Endodermal cell (in vitro differentiated cells): ENCODE measurements around the gene MCF2L2. TPM values are rescaled to one million over a fixed set of nuclear protein-coding genes. Genes with fewer than 3 reads are reported as not detected.

Experiments used
- DNase-seq: peaks from one replicate; pipeline ENCODE4 v3.0.0-alpha.2; 2017
- H3K27ac ChIP-seq: 2 replicates; pipeline ENCODE4 v1.5.1; 2013; ENCODE audit warnings: mild to moderate bottlenecking, low read depth, low read length, moderate library complexity
- H3K27me3 ChIP-seq: 2 replicates; pipeline ENCODE4 v1.6.1; 2013; ENCODE audit warnings: mild to moderate bottlenecking, low read length, moderate library complexity; ENCODE audit not compliant: insufficient read depth, control insufficient read depth, poor library complexity, severe bottlenecking
- H3K36me3 ChIP-seq: 2 replicates; pipeline ENCODE4 v1.7.0; 2013; ENCODE audit warnings: mild to moderate bottlenecking, low read length, moderate library complexity; ENCODE audit not compliant: control insufficient read depth, insufficient read depth
- H3K4me1 ChIP-seq: one replicate; pipeline ENCODE4 v1.7.0; 2013; ENCODE audit warnings: low read length; ENCODE audit not compliant: control insufficient read depth, insufficient read depth
- H3K4me3 ChIP-seq: 2 replicates; pipeline ENCODE4 v1.5.1; 2013; ENCODE audit warnings: mild to moderate bottlenecking, low read length, moderate library complexity
- H3K9ac ChIP-seq: 2 replicates; pipeline ENCODE4 v1.6.1; 2013; ENCODE audit warnings: mild to moderate bottlenecking, low read length, moderate library complexity; ENCODE audit not compliant: poor library complexity, severe bottlenecking; ENCODE audit errors: extremely low read depth
- H3K9me3 ChIP-seq: 2 replicates; pipeline ENCODE4 v1.6.1; 2013; ENCODE audit warnings: mild to moderate bottlenecking, low read length, moderate library complexity; ENCODE audit not compliant: control insufficient read depth
- H3K27ac Mint-ChIP-seq: 2 replicates; pipeline ENCODE4 v1.8.0; 2020; ENCODE audit warnings: mixed read lengths
- H3K27me3 Mint-ChIP-seq: 2 replicates; pipeline ENCODE4 v1.8.0; 2021; ENCODE audit warnings: mild to moderate bottlenecking, mixed read lengths; ENCODE audit not compliant: insufficient read depth
- H3K36me3 Mint-ChIP-seq: 2 replicates; pipeline ENCODE4 v1.8.0; 2020; ENCODE audit warnings: low read depth, mixed read lengths
- H3K4me1 Mint-ChIP-seq: 2 replicates; pipeline ENCODE4 v1.8.0; 2020; ENCODE audit warnings: mixed read lengths
- H3K4me3 Mint-ChIP-seq: 2 replicates; pipeline ENCODE4 v1.8.0; 2020; ENCODE audit warnings: mild to moderate bottlenecking, moderate library complexity, mixed read lengths
- H3K9me3 Mint-ChIP-seq: 2 replicates; pipeline ENCODE4 v1.8.0; 2020; ENCODE audit warnings: mild to moderate bottlenecking, mixed read lengths
- WGBS, 2 experiments: methylation state at CpG; one replicate each; pipeline versions ENCODE4 v1.1.5 to v1.1.7; 2013; ENCODE audit warnings: missing lambda C conversion rate in 2 of 2, mixed read lengths in 1 of 2; ENCODE audit not compliant: insufficient coverage in 1 of 2, insufficient read length in 1 of 2; 5-methylcytosine and 5-hydroxymethylcytosine counted together
- total RNA-seq, 2 donors: library from RNA; stranded (reverse); fragmentation: NEBNext Ultra II Directional in 1 of 2; extraction: Animal tissue kit (Norgen Biotek cat#: 25700) in 1 of 2; gene quantifications; 2 replicates in 1 of 2; 3 replicates in 1 of 2; pipeline ENCODE4 v1.2.1, GENCODE V29; 2021
- TF ChIP-seq, protein P1 (sequence below): fragments of 200-600 bp; sonication (generic); conservative IDR thresholded peaks from 2 replicates; pipeline ENCODE4 v1.5.0; 2021; ENCODE audit warnings: antibody characterized with exemption, mild to moderate bottlenecking

MCF2L2 gene
- total RNA-seq, 2 donors from 2014 or later: 72.6 to 86.5 TPM

DNA sequence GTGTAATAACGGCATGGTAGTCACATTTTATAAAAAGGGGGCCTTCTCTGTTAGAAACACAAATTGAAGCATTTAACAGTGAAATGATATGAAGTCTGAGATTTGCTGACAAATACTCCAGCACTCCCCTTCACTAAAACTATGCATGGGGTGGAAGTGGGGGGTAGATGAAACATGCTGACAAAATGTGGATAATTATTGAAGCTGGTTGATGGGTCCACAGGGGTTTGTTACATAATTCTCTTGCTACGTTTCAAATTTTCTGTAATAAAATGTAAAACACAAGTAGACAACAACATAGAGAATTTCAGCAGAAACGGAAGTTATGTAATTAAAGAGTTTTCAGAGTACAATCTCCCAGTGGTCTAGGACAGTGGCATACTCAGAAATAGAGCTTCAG is 37.0 kb downstream of the MCF2L2 start:
- peaks cover 32% of the 10 kb centered on the region for H3K36me3 Mint-ChIP-seq
- TF ChIP-seq, protein P1, sequence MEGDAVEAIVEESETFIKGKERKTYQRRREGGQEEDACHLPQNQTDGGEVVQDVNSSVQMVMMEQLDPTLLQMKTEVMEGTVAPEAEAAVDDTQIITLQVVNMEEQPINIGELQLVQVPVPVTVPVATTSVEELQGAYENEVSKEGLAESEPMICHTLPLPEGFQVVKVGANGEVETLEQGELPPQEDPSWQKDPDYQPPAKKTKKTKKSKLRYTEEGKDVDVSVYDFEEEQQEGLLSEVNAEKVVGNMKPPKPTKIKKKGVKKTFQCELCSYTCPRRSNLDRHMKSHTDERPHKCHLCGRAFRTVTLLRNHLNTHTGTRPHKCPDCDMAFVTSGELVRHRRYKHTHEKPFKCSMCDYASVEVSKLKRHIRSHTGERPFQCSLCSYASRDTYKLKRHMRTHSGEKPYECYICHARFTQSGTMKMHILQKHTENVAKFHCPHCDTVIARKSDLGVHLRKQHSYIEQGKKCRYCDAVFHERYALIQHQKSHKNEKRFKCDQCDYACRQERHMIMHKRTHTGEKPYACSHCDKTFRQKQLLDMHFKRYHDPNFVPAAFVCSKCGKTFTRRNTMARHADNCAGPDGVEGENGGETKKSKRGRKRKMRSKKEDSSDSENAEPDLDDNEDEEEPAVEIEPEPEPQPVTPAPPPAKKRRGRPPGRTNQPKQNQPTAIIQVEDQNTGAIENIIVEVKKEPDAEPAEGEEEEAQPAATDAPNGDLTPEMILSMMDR: no peak
- Histone ChIP-seq H3K9me3 (no peaks in the 10 kb centered on the region), H3K4me3 (no peak overlapping the region), H3K4me1 (peaks cover 16% of the 10 kb centered on the region), H3K27ac (no peak overlapping the region), H3K9ac (no peak overlapping the region), H3K36me3 (peaks cover 81% of the 10 kb centered on the region), H3K27me3 (no peaks in the 10 kb centered on the region)
- no peak overlapping the region for H3K4me3 Mint-ChIP-seq
- WGBS, 2 experiments: 98 to 100% methylated on average over 1 to 3 of the region's 3 CpGs
- H3K4me1 Mint-ChIP-seq: peaks cover 60% of the 10 kb centered on the region
- no peaks in the 10 kb centered on the region for H3K27me3 Mint-ChIP-seq
- H3K9me3 Mint-ChIP-seq: no peaks in the 10 kb centered on the region
- DNase-seq: no peak
- no peak overlapping the region for H3K27ac Mint-ChIP-seq

DNA sequence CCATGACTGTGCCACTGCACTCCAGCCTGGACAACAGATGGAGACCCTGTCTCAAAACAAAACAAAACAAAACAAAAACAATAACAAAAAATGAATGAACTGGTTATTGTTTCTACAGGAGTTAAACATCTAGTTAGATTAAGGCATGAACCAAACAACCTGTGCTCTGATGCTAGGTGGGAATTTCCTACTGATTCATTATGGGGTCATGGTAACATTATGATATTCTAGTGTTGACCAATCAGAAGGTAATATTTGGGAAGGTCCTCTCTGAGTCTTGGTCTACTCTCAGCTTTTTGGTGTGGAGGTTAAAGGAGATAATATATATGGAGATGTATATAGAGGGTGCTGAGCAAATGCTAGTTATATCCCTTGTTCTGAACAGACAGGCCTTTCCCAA is 37.6 kb downstream of the MCF2L2 start:
- Histone ChIP-seq H3K9me3 (no peaks in the 10 kb centered on the region), H3K4me1 (peaks cover 21% of the 10 kb centered on the region), H3K9ac (no peak overlapping the region), H3K27ac (no peak overlapping the region), H3K4me3 (no peak overlapping the region), H3K36me3 (peaks cover 80% of the 10 kb centered on the region), H3K27me3 (no peaks in the 10 kb centered on the region)
- Mint-ChIP-seq H3K4me1 (peaks cover 63% of the 10 kb centered on the region), H3K27me3 (no peaks in the 10 kb centered on the region), H3K4me3 (no peak overlapping the region), H3K27ac (no peak overlapping the region), H3K9me3 (no peaks in the 10 kb centered on the region), H3K36me3 (peaks cover 29% of the 10 kb centered on the region)
- TF ChIP-seq, protein P1: no peak
- no peak for DNase-seq

DNA sequence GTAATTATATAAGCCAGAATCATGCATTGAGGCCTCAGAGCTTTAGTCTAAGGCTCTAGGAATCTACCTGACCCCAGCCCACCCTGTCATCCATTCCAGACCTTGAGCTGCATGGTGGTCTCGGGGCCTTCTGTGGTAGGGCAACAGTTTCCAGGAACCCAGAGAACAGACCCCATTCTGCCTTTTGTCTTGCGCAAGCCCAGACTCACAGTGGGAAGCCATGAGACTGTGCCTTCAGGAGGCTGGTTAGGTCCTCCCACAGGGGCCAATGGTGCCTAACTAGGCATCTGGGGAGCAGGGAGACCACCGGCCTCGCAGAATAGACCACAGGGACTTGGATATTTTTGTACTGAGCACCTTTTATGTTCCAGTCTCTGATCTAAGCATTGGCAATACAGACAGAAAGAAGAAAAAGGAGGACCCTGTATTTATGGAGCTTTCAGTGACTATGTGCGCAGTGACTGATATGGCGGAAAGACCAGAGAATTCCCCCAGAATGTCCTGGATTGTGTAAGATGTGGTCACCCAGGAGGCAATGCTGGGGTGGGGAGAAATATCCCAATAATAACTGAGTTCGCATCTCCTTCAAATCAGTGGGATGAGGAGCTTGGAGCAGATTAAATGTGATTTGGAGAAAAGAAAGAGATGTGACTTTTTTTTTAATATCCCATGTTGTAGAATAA is 40.1 kb downstream of the MCF2L2 start:
- Histone ChIP-seq H3K9ac (no peak overlapping the region), H3K9me3 (no peaks in the 10 kb centered on the region), H3K36me3 (peaks cover 87% of the 10 kb centered on the region), H3K27me3 (no peaks in the 10 kb centered on the region), H3K27ac (no peak overlapping the region), H3K4me3 (no peak overlapping the region), H3K4me1 (peaks cover 15% of the 10 kb centered on the region)
- no peak for DNase-seq
- 95 to 99% methylated on average over 6 to 7 of the region's 7 CpGs for WGBS, 2 experiments
- Mint-ChIP-seq H3K4me1 (peaks cover 53% of the 10 kb centered on the region), H3K27me3 (no peaks in the 10 kb centered on the region), H3K4me3 (no peak overlapping the region), H3K36me3 (peaks cover 35% of the 10 kb centered on the region), H3K9me3 (no peaks in the 10 kb centered on the region), H3K27ac (no peak overlapping the region)
- TF ChIP-seq, protein P1: no peak
